K562 (cell line): ENCODE data around the gene ERMARD. TPM values are rescaled to one million over a fixed set of nuclear protein-coding genes. Genes with fewer than 3 reads are reported as not detected.
A peak's percentile ranks its signal among the peaks of the same experiment; 100 is the strongest.

Experiments
- ATAC-seq: fragments of 200-7000 bp; cut with Tn5 transposase; 3 replicates; pipeline ENCODE4 v1.9.1; 2020; ENCODE audit warnings: moderate library complexity
- BruUV-seq: library from RNA; stranded (reverse); fragments of 400-500 nt; replicated peaks from 2 replicates; lab custom pipeline; 2021; lab: Mats Ljungman, UMichigan
- CTCF ChIA-PET: fragments of 300-600 bp; formaldehyde crosslinking; extraction: SDS; loops from one replicate; lab custom pipeline; 2021; ENCODE audit warnings: low intra/inter-chr PET ratio; lab: Yijun Ruan, JAX
- POLR2A ChIA-PET: fragments of 300-600, 350-650 bp; sonication (Branson Sonifier 250); formaldehyde crosslinking; extraction: SDS; loops from one replicate; lab custom pipeline; 2021; ENCODE audit warnings: antibody characterized with exemption, inconsistent platforms; lab: Yijun Ruan, JAX
- DNase-seq, 4 experiments: peaks; one replicate each; pipeline versions ENCODE4 v3.0.0 to v3.0.0-alpha.2; 2011 to 2018; ENCODE audit warnings: low spot score in 3 of 4, mixed read lengths in 3 of 4; ENCODE audit errors: extremely low read depth in 1 of 4
- FAIRE-seq: peaks from 2 replicates; lab custom pipeline; 2011; peaks lifted over from hg19 to GRCh38; lab: Jason Lieb, UNC
- H2AFZ ChIP-seq: 2 replicates; pipeline ENCODE4 v1.6.0; 2011; ENCODE audit warnings: low read depth, low read length, control low read depth, inconsistent platforms
- H3K27ac ChIP-seq: fragments of 200-600 bp; 3 replicates; pipeline ENCODE4 v1.8.0; 2011; ENCODE audit warnings: low read depth, mild to moderate bottlenecking, control low read depth, inconsistent platforms, low read length, moderate library complexity, mixed read lengths; ENCODE audit errors: extremely low read depth
- H3K27me3 ChIP-seq, 2 experiments: fragments of 300-600 bp in 1 of 2; 2 replicates in 1 of 2; 3 replicates in 1 of 2; pipeline versions ENCODE4 v1.6.0 to v1.8.0; 2011; ENCODE audit warnings: inconsistent platforms in 2 of 2, low read length in 2 of 2, mild to moderate bottlenecking in 1 of 2, mixed read lengths in 1 of 2, moderate library complexity in 1 of 2; ENCODE audit not compliant: control insufficient read depth in 2 of 2, insufficient read depth in 2 of 2
- H3K36me3 ChIP-seq: fragments of 300-600 bp; 3 replicates; pipeline ENCODE4 v1.8.0; 2011; ENCODE audit warnings: mild to moderate bottlenecking, low read length, inconsistent platforms; ENCODE audit not compliant: control insufficient read depth, insufficient read depth
- H3K4me1 ChIP-seq, 2 experiments: fragments of 200-600 bp in 1 of 2; replicated peaks in 1 of 2; 2 replicates in 1 of 2; 3 replicates in 1 of 2; pipeline versions ENCODE4 v1.5.1 to v1.8.0; 2011; ENCODE audit warnings: inconsistent platforms in 2 of 2, low read length in 2 of 2, mild to moderate bottlenecking in 1 of 2, mixed read lengths in 1 of 2, moderate library complexity in 1 of 2; ENCODE audit not compliant: control insufficient read depth in 2 of 2, insufficient read depth in 2 of 2
- H3K4me2 ChIP-seq: 2 replicates; pipeline ENCODE4 v1.6.1; 2011; ENCODE audit warnings: low read length, control low read depth, inconsistent platforms, mixed read lengths; ENCODE audit not compliant: insufficient read depth
- H3K4me3 ChIP-seq: fragments of 200-600 bp; sonication (generic), shearing (Covaris generic); 2 replicates; pipeline ENCODE4 v1.5.1; 2016; ENCODE audit warnings: control low read depth, inconsistent platforms
- H3K79me2 ChIP-seq: fragments of 200-600 bp; 3 replicates; pipeline ENCODE4 v1.8.0; 2011; ENCODE audit warnings: low read length, inconsistent platforms; ENCODE audit not compliant: control insufficient read depth, insufficient read depth
- H3K9ac ChIP-seq, 2 experiments: 2 replicates each; pipeline versions ENCODE4 v1.6.0 to v1.6.1; 2011; ENCODE audit warnings: low read depth in 2 of 2, low read length in 2 of 2, control low read depth in 1 of 2, inconsistent platforms in 1 of 2, mild to moderate bottlenecking in 1 of 2, mixed read lengths in 1 of 2; ENCODE audit not compliant: insufficient read depth in 1 of 2
- H3K9me1 ChIP-seq: one replicate; pipeline ENCODE4 v1.6.0; 2011; ENCODE audit warnings: inconsistent platforms, mild to moderate bottlenecking, low read length, moderate library complexity; ENCODE audit not compliant: control insufficient read depth, insufficient read depth
- H3K9me3 ChIP-seq: replicated peaks from 2 replicates; pipeline ENCODE4 v1.5.1; 2011; ENCODE audit warnings: low read depth, low read length, inconsistent platforms; ENCODE audit not compliant: control insufficient read depth, insufficient read depth
- H4K20me1 ChIP-seq: replicated peaks from 2 replicates; pipeline ENCODE4 v1.6.1; 2011; ENCODE audit warnings: low read length, inconsistent platforms, mixed read lengths; ENCODE audit not compliant: control insufficient read depth, insufficient read depth
- MGA ChIP-seq: fragments of 450-650 bp; IDR thresholded peaks from 2 replicates; pipeline ENCODE4 v1.6.1; 2016; ENCODE audit warnings: mild to moderate bottlenecking, moderate library complexity
- RBM14 ChIP-seq: fragments of 200-400 bp; formaldehyde crosslinking; IDR thresholded peaks from 2 replicates; pipeline ENCODE4 v1.6.1; 2018; ENCODE audit warnings: low read depth, mild to moderate bottlenecking, low read length, moderate library complexity, borderline replicate concordance; ENCODE audit not compliant: insufficient read depth
- RBM25 ChIP-seq: fragments of 200-400 bp; formaldehyde crosslinking; IDR thresholded peaks from 2 replicates; pipeline ENCODE4 v1.6.1; 2018; ENCODE audit warnings: low read length, low read depth, moderate library complexity; ENCODE audit not compliant: severe bottlenecking
- SNIP1 ChIP-seq: fragments of 450-650 bp; IDR thresholded peaks from 2 replicates; pipeline ENCODE4 v1.7.1; 2017; ENCODE audit warnings: low read depth, mild to moderate bottlenecking
- STAT5A ChIP-seq: IDR thresholded peaks from 2 replicates; pipeline ENCODE4 v1.6.1; 2012; ENCODE audit warnings: low read length, inconsistent platforms, borderline replicate concordance
- ZNF146 ChIP-seq: IDR thresholded peaks from one replicate; pipeline ENCODE4 v1.6.1; 2018; ENCODE audit warnings: missing compliant biosample characterization; ENCODE audit not compliant: unreplicated experiment
- ZNF507 ChIP-seq: conservative IDR thresholded peaks from 2 replicates; pipeline ENCODE4 v1.6.1; 2017; ENCODE audit warnings: missing genetic modification characterization, missing compliant biosample characterization
- WGBS: fragments of 100-300 bp; shearing (Covaris generic); methylation state at CpG from one replicate; pipeline ENCODE4 v1.1.6; 2016; ENCODE audit warnings: low coverage, mixed read lengths; ENCODE audit not compliant: insufficient coverage; ENCODE audit errors: missing lambda C conversion rate; 5-methylcytosine and 5-hydroxymethylcytosine counted together
- in situ Hi-C: fragments of 300-500 bp; cut with MboI; formaldehyde crosslinking; loops from 4 replicates; pipeline ENCODE4 v1.15.0; 2018; ENCODE audit warnings: inconsistent platforms, mixed read lengths
- intact Hi-C: fragments of 100-400 bp; cut with micrococcal nuclease; formaldehyde crosslinking; loops from 2 replicates; pipeline ENCODE4 v1.14.2; 2022
- polyA plus RNA-seq, 8 experiments: library from polyadenylated mRNA; depleted of rRNA in 4 of 8; stranded (reverse) in 5 of 8; unstranded in 3 of 8; fragments of >200 nt; fragmentation: Nextera tagmentation in 2 of 8; fragmentation: Illumina TruSeq in 1 of 8; extraction: Ambion mirVana in 2 of 8; extraction: Trizol in 1 of 8; gene quantifications; 2 replicates each; pipeline versions ENCODE4 v1.2.1 to v1.2.3, GENCODE V29; 2011 to 2014; ENCODE audit warnings: inconsistent platforms in 1 of 8, missing spikeins in 1 of 8
- total RNA-seq, 7 experiments: library from RNA; depleted of rRNA in 6 of 7; stranded (reverse); fragments of >200 nt in 6 of 7; fragmentation: Illumina TruSeq in 2 of 7; extraction: Trizol in 2 of 7; gene quantifications; 2 replicates each; pipeline versions ENCODE4 v1.2.1 to v1.2.3, GENCODE V29; 2011 to 2021; ENCODE audit warnings: low replicate concordance in 1 of 7

The ERMARD gene
- total and polyA plus RNA-seq, 9 of the 15 experiments (the other 6 are each of a cell fraction or from before 2014, with no cell fraction given): 14.5 to 68.6 (median 27.7) TPM

- intact Hi-C loops: no loop called here
- no peak for ATAC-seq
- CTCF ChIA-PET: no interaction called here
Observed at GRCh38 chr6:169826697-169827096, 75.3 kb downstream of the ERMARD start.

GRCh38 chr6:169827290-169827717, 75.9 kb downstream of the ERMARD start:
- H3K27me3 ChIP-seq: peaks cover 6 to 58% of the 10 kb centered on the region in 2 experiments; a peak in 3 of 5 replicates
- H4K20me1 ChIP-seq: peaks cover 14% of the 10 kb centered on the region; the same call in 1 of the 2 replicates
- in situ Hi-C loops: no loop called here
- no peak for FAIRE-seq
- CTCF ChIA-PET: interaction anchor here (0.6 kb wide), 1 partner anchor 544 kb away, joined by 3 read pairs; no protein-coding TSS in a partner anchor
- POLR2A ChIA-PET: interaction anchor here (0.5 to 0.6 kb wide), 3 partner anchors 183 to 684 kb away, joined by 3 read pairs; no protein-coding TSS in a partner anchor
- H3K79me2 ChIP-seq: no peaks in the 10 kb centered on the region
- H3K4me3 ChIP-seq: no peak overlapping the region
- no peaks in the 10 kb centered on the region for H3K36me3 ChIP-seq
- no peaks in the 10 kb centered on the region for H3K9me3 ChIP-seq
- no peak overlapping the region for H3K27ac ChIP-seq
- H3K4me2 ChIP-seq: no peak overlapping the region
- ATAC-seq: peak; percentile 35; the same call in 1 of the 3 replicates
- H3K9me1 ChIP-seq: no peaks in the 10 kb centered on the region
- no peak overlapping the region for H2AFZ ChIP-seq
- WGBS: 0% methylated on average over 9 of the region's 12 CpGs
- peaks cover 0 to 3% of the 10 kb centered on the region in 2 experiments; a peak in 1 of 5 replicates for H3K4me1 ChIP-seq
- DNase-seq: no peak
- no peak overlapping the region for H3K9ac ChIP-seq
- no TSS peak for BruUV-seq
- intact Hi-C loops: no loop called here
- no peak for TF ChIP-seq MGA

More at GRCh38 chr6:169826697-169827096, 75.3 kb downstream of the ERMARD start:
- H3K9me1 ChIP-seq: no peaks in the 10 kb centered on the region
- peaks cover 14% of the 10 kb centered on the region; the same call in 1 of the 2 replicates for H4K20me1 ChIP-seq
- H3K4me1 ChIP-seq: peaks cover 0 to 3% of the 10 kb centered on the region in 2 experiments; a peak in 1 of 5 replicates
- H3K4me3 ChIP-seq: no peak overlapping the region
- H3K79me2 ChIP-seq: no peaks in the 10 kb centered on the region
- POLR2A ChIA-PET: no interaction called here
- no peak overlapping the region for H3K27ac ChIP-seq
- H3K4me2 ChIP-seq: no peak overlapping the region
- TF ChIP-seq SNIP1 (no peak), RBM25 (peak; percentile 49), ZNF507 (tag) (no peak), STAT5A (no peak), ZNF146 (CRISPR knock-in tag) (peak; percentile 83), RBM14 (no peak)
- DNase-seq (no peak), FAIRE-seq (no peak)
- no peaks in the 10 kb centered on the region for H3K9me3 ChIP-seq
- in situ Hi-C loops: no loop called here
- H3K36me3 ChIP-seq: no peaks in the 10 kb centered on the region
- H3K27me3 ChIP-seq: peaks cover 6 to 54% of the 10 kb centered on the region in 2 experiments; a peak in 3 of 5 replicates
- H2AFZ ChIP-seq: no peak overlapping the region
- H3K9ac ChIP-seq: no peak overlapping the region
- BruUV-seq: no TSS peak
